Activated CD8-positive, alpha-beta memory T cell treated with anti-CD3 and anti-CD28 coated beads for 1 hour (primary cell): ENCODE data around the gene CYTH4.
A peak's percentile ranks its signal among the peaks of the same experiment; 100 is the strongest.
"Not testable (repeated sequence)": the region's sequence is repeated elsewhere in the genome, so short reads cannot be mapped to it uniquely, and the experiment has no call there.

Experiments
- DNase-seq, 2 donors: peaks; one replicate each; pipeline ENCODE4 v3.0.0-alpha.2; 2020; ENCODE audit warnings: low read depth in 1 of 2; ENCODE audit errors: extremely low read depth in 1 of 2

The CYTH4 gene

GRCh38 chr22:37245740-37246139 lies 36.6 kb upstream of the CYTH4 start:
- DNase-seq, result no peak

GRCh38 chr22:37248251-37248650 lies 34.1 kb upstream of the CYTH4 start:
- DNase-seq, result no peak

- DNase-seq, result no peak
Observed at GRCh38 chr22:37249986-37250385, 32.3 kb upstream of the CYTH4 start.

GRCh38 chr22:37251836-37252235 lies 30.5 kb upstream of the CYTH4 start:
- DNase-seq, result not testable (repeated sequence)

GRCh38 chr22:37253126-37253660 lies 29.1 kb upstream of the CYTH4 start:
- DNase-seq, result no peak

GRCh38 chr22:37254209-37254866 lies 28.0 kb upstream of the CYTH4 start:
- no peak for DNase-seq

- DNase-seq, result no peak
Observed at GRCh38 chr22:37254867-37255233, 27.5 kb upstream of the CYTH4 start.

- no peak for DNase-seq
Observed at GRCh38 chr22:37255558-37256006, 26.7 kb upstream of the CYTH4 start.

GRCh38 chr22:37256075-37256726 lies 26.1 kb upstream of the CYTH4 start:
- no peak for DNase-seq

GRCh38 chr22:37258005-37258752 lies 24.1 kb upstream of the CYTH4 start:
- DNase-seq, result no peak

- no peak for DNase-seq
Observed at GRCh38 chr22:37258753-37259401, 23.4 kb upstream of the CYTH4 start.

GRCh38 chr22:37259540-37260029 lies 22.7 kb upstream of the CYTH4 start:
- DNase-seq, result no peak

GRCh38 chr22:37260155-37260795 lies 22.0 kb upstream of the CYTH4 start:
- no peak for DNase-seq

- DNase-seq, result peak; percentile 33 to 40
Observed at GRCh38 chr22:37260901-37261336, 21.4 kb upstream of the CYTH4 start.

GRCh38 chr22:37262346-37262745 lies 20.0 kb upstream of the CYTH4 start:
- no peak for DNase-seq

- DNase-seq, result no peak
Observed at GRCh38 chr22:37263966-37264887, 18.1 kb upstream of the CYTH4 start.

- no peak for DNase-seq
Observed at GRCh38 chr22:37266581-37267134, 15.7 kb upstream of the CYTH4 start.

- peak in 1 of 2 donors; percentile 60 for DNase-seq
Observed at GRCh38 chr22:37267135-37267587, 15.1 kb upstream of the CYTH4 start.
